ENCODE data around the gene ZMYND8.

ZMYND8 gene

DNA sequence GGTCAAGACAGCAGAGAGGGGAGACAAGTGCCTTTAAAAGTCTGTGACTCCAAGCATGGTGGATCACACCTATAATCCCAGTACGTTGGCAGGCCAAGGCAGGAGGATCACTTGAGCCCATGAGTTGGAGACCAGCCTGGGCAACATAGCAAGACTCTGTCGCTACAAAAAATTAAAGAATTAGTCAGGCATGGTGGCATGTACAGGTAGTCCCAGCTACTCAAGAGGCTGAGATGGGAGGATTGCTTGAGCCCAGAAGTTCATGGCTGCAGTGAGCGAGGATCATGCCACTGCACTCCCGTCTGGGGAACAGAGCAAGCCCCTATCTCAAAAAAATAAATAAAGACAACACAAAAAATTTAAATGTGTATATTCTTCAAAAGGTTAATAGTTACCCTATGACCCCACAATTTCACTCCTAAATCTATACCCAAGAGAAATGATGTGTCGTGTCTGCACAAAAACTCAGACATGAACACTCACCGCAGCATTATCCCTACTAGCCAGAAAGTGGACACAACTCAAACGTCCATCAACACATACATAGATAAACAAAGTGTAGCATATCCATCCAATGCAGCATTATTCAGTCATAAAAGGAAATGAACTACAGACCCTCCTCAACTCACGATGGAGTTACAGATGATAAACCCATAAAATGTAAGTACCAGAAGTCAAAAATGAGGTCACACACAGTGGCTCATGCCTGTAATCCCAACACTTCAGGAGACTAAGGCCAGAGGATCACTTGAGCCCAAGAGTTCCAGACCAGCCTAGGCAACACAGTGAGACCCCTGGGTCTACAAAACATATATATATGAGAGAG is 23.9 kb downstream of the ZMYND8 start:
- no peak for DNase-seq (ENCODE audit: low read depth in 2 of 2)

GRCh38 chr20:47330933-47331708 is 25.4 kb downstream of the ZMYND8 start:
- no peak for DNase-seq (ENCODE audit: low read depth in 2 of 2)

- DNase-seq (ENCODE audit: low read depth in 2 of 2), result no peak
Observed at GRCh38 chr20:47330071-47330470, 26.4 kb downstream of the ZMYND8 start.

DNA sequence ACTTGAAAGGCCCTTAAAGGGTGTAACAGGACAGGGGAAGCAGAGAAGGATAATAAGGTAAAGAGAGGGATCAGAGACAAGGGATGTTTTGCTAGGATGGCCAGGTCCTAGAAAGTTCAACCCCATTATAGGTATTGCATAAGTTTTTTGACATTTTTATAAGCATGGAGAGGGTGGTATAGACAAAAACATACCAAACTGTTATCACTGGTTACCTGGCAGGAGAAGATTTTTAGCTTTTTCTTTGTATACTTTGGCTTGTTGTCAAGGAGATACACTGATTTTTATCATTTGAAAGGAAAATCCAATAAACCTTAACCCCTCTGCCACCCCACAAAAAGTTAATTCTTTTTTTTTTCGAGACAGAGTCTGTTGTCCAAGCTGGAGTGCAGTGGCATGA is 28.4 kb downstream of the ZMYND8 start:
- DNase-seq (ENCODE audit: low read depth in 2 of 2), result no peak

- no peak for DNase-seq (ENCODE audit: low read depth in 2 of 2)
Observed at GRCh38 chr20:47327711-47328110, 28.8 kb downstream of the ZMYND8 start.

- no peak for DNase-seq (ENCODE audit: low read depth in 2 of 2)
Observed at GRCh38 chr20:47326658-47327268, 29.7 kb downstream of the ZMYND8 start.

GRCh38 chr20:47325242-47325641 is 31.3 kb downstream of the ZMYND8 start:
- no peak for DNase-seq (ENCODE audit: low read depth in 2 of 2)

DNA sequence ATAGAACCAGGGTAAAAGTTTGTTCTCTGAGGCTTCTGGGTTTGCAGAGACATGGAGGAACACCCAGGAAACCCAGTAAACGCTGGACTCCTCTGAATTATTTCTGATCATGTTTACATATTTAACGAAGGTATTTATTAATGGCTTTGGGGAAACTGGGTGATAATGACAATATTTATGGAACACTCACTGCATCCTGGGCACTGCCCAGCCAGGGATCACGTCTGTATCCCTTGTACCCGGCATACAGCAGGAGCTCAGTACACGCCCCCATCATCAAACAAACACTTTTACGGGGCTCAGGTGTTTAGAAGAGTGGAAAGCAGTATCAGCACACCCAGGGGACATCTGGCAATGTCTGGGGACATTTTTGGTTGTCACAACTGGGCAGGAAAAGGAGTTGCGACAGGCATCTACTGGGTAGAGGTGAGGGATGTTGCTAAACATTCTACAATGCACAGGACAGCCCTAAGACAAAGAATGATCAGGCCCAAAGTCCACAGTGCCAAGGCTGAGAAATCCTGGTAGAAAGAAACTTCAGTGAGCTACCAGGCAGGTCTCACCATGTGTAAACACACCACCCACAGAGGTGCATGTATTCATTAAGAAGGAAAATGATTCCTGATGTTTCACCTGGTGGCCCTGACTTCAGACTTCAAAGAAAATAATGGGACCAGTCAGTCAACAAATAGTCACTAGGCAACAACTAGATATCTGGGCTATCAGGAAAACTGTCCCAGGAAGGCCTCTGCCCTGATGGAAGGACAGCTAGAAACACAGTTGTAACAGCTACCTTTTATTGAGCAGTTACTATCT is 35.3 kb downstream of the ZMYND8 start:
- DNase-seq (ENCODE audit: low read depth in 2 of 2), result no peak

- DNase-seq (ENCODE audit: low read depth in 2 of 2), result no peak
Observed at GRCh38 chr20:47319517-47320252, 36.8 kb downstream of the ZMYND8 start.

GRCh38 chr20:47318586-47319516 is 37.6 kb downstream of the ZMYND8 start:
- no peak for DNase-seq (ENCODE audit: low read depth in 2 of 2)

DNA sequence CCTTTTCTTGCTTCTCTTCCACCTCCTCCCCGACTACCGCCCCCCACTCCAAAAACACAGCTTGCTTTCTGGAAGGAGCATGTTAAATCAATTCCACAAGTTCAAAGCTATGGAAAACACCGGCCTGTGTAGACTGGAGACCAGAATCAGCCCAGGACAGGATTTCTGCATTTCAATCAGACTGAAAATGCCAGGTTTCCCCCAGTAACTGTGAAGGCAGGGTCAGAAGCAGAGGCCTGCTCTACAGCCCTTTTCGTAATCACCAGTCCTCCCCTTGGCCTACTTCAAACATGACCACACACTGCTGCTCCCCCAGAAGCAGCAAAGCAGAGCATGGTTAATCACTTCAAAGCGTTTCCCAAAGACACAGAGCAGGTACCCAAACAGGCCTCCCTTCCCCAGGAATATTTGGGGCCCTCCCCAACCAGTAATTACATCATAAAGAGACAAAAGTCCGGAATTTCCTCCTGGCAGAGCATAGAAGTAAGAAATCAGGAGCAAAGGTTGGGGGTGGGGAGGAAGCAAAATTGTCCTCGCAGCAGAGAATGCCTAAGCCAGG is 38.4 kb downstream of the ZMYND8 start:
- DNase-seq (ENCODE audit: low read depth in 2 of 2), result no peak

GRCh38 chr20:47317127-47317895 is 39.2 kb downstream of the ZMYND8 start:
- DNase-seq (ENCODE audit: low read depth in 2 of 2), result peak; percentile 24 to 28

GRCh38 chr20:47316776-47317126 is 39.7 kb downstream of the ZMYND8 start:
- DNase-seq (ENCODE audit: low read depth in 2 of 2), result no peak

DNA sequence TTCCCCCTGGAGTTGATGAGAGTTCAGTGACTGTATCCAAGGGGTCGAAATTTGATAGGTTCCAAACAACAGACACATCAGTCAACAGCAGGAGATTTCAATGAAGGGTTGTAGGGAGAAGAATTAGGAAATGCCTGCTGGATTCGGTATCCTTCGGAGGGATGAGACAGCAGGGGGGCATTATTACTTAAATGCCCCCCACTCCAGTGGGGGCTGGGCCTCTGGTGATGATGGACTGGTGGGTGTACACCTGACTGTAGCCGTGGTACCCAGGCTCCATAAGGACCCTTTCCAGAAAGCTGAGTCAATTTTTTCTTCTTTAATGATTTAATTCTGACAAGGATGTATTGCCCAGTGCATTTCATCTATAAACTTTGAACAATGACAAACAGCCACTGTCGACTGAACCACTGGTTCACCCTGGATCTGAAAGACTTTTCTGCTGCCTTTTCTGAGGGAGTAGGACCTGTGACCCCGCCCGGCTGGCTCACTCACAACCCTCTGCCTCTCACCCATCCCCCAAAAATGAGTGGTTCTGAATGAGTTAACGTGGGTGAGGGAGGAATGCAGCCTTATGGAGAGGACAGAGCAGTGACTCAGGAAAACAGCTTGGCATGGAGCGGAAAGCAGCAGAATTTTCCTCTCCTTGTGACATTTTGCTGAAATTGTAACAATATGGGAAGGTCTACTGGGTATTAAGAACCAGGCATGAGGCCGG is 41.0 kb downstream of the ZMYND8 start:
- no peak for DNase-seq (ENCODE audit: low read depth in 2 of 2)

DNA sequence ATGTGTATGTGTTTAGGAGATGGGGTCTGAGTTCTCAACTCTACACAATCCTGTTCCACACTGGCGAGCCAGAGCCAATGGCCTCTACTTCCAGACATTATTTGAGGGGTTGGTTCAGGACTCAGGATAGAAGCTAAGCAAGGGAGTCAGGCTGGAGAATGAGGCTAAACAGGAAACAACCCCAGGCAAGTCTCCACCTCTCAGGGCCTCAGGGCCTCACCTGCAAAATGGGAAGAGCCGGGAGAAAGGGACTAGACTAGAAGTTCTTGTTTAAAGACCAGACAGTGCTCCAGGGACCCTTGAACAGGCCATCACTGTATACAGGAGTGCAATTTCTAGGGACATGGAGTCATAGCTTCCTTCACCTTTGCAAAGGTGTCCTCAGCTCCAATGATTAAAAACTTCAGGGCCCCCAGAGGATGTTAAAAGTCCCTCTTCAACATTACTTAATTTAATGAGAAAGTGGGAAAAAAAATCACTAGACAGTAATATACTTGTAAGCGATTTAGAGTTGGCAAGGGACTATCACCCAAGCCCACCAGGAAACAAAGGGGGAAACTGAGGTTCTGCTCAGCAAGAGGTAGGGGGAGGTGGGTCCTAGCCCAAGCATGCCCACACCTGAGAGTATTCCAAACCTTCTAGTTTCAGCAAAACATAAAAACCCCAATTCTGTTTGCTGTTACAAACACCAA is 41.7 kb downstream of the ZMYND8 start:
- no peak for DNase-seq (ENCODE audit: low read depth in 2 of 2)

DNA sequence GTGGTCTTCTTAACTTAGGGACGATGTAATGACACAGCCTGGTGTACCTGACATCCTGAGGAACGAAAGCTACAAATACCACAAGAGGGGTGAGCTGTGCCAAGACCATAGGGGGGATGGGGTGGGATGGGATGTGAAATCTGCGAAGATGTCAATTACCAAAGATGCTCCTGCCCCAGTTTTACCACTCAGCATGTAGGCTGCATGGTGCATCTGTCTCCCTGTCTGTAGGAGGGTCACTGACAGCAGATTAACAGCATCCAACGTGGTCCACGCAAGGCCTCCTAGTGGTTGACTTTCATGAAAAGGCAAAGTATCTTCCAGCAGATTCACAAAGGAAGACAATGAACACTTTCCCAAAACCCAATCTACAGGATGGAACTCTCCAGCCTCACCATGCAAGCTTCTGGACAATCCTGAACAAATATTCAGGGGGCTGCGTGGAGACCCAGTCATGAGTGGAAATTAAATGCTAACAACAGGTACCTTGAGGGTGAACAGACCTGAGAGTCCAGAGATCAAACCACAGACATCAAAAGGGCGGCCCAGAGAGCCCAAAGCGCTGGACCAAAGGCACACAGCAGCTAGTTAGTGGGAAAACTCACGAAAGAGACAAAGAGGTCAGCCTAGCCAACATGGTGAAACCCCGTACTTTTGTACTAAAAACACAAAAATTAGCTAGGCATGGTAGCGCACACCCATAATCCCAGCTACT is 44.4 kb downstream of the ZMYND8 start:
- no peak for DNase-seq (ENCODE audit: low read depth in 2 of 2)

- DNase-seq (ENCODE audit: low read depth in 2 of 2), result no peak
Observed at GRCh38 chr20:47311211-47311610, 45.3 kb downstream of the ZMYND8 start.
